ENCODE data around the gene POMP. TPM values are rescaled to one million over a fixed set of nuclear protein-coding genes. Genes with fewer than 3 reads are reported as not detected.

POMP gene
- total RNA-seq, 1 experiment from 2014 or later = 92.2 TPM

- TF ChIP-seq ZNF532 (CRISPR knock-in tag; IDR thresholded peaks at IDR 0.05; ENCODE audit: borderline replicate concordance) = no peak
- peak; percentile 62; the same call in 1 of the 2 replicates for TF ChIP-seq TP53 (CRISPR knock-in tag; IDR thresholded peaks at IDR 0.05)
- TF ChIP-seq FOXP1 (CRISPR knock-in tag; IDR thresholded peaks at IDR 0.05; ENCODE audit: borderline replicate concordance) = peak; percentile 67; the same call in 1 of the 2 replicates
- TF ChIP-seq PRRX2 (CRISPR knock-in tag; IDR thresholded peaks at IDR 0.05) = no peak
- TF ChIP-seq ZNF138 (CRISPR knock-in tag; conservative IDR thresholded peaks at IDR 0.05) = no peak
Observed at GRCh38 chr13:28658796-28659620, at the start of gene POMP (continued).

- H3K27ac Mint-ChIP-seq = no peak overlapping the region
- H3K9me3 Mint-ChIP-seq = no peaks in the 10 kb centered on the region
- H3K4me3 Mint-ChIP-seq = no peak overlapping the region
- H3K36me3 Mint-ChIP-seq = no peaks in the 10 kb centered on the region
- POLR2A ChIA-PET = no interaction called here
- TF ChIP-seq NFATC4 (CRISPR knock-in tag; IDR thresholded peaks at IDR 0.05) (no peak), ERG (CRISPR knock-in tag; IDR thresholded peaks at IDR 0.05) (no peak), MLX (CRISPR knock-in tag; IDR thresholded peaks at IDR 0.05) (no peak), ZMAT4 (CRISPR knock-in tag; IDR thresholded peaks at IDR 0.05) (no peak), NFE2L1 (CRISPR knock-in tag; IDR thresholded peaks at IDR 0.05) (no peak)
- CTCF ChIA-PET = interaction anchor here (1.1 kb wide), 1 partner anchor 61 kb away, joined by 3 read pairs; no protein-coding TSS in a partner anchor
- H3K4me1 Mint-ChIP-seq = no peaks in the 10 kb centered on the region
- DNase-seq (ENCODE audit: low spot score) (no peak), ATAC-seq (no peak)
- H3K27me3 Mint-ChIP-seq (ENCODE audit: low read depth) = no peaks in the 10 kb centered on the region
Observed at GRCh38 chr13:28609381-28609780, 49.5 kb upstream of the POMP start.

- no peak for ATAC-seq
- POLR2A ChIA-PET = no interaction called here
- TF ChIP-seq IRF1 (CRISPR knock-in tag; IDR thresholded peaks at IDR 0.05) (no peak), SMAD3 (CRISPR knock-in tag; IDR thresholded peaks at IDR 0.05; ENCODE audit: borderline replicate concordance) (no peak), GTF2I (CRISPR knock-in tag; conservative IDR thresholded peaks at IDR 0.05) (no peak), ZNF263 (CRISPR knock-in tag; IDR thresholded peaks at IDR 0.05; ENCODE audit: low read depth) (no peak), ARID4B (CRISPR knock-in tag; IDR thresholded peaks at IDR 0.05; ENCODE audit: borderline replicate concordance) (no peak), GABPB1 (CRISPR knock-in tag; IDR thresholded peaks at IDR 0.05) (no peak), NFE2L1 (CRISPR knock-in tag; IDR thresholded peaks at IDR 0.05) (no peak), FOXP4 (CRISPR knock-in tag; IDR thresholded peaks at IDR 0.05) (no peak), HMGA2 (CRISPR knock-in tag; IDR thresholded peaks at IDR 0.05) (no peak)
Observed at GRCh38 chr13:28609926-28610325, 49.0 kb upstream of the POMP start.

More at GRCh38 chr13:28609926-28610325, 49.0 kb upstream of the POMP start:
- no peak overlapping the region for H3K4me3 Mint-ChIP-seq
- no peaks in the 10 kb centered on the region for H3K27me3 Mint-ChIP-seq (ENCODE audit: low read depth)
- no peak overlapping the region for H3K27ac Mint-ChIP-seq
- CTCF ChIA-PET = interaction anchor here (1.1 kb wide), 1 partner anchor 61 kb away, joined by 3 read pairs; no protein-coding TSS in a partner anchor
- H3K4me1 Mint-ChIP-seq = no peaks in the 10 kb centered on the region
- H3K9me3 Mint-ChIP-seq = no peaks in the 10 kb centered on the region
- DNase-seq (ENCODE audit: low spot score) = no peak
- H3K36me3 Mint-ChIP-seq = no peaks in the 10 kb centered on the region
